ENCODE results near the gene P2RY1. TPM values are rescaled to one million over a fixed set of nuclear protein-coding genes. Genes with fewer than 3 reads are reported as not detected.
A peak's percentile ranks its signal among the peaks of the same experiment; 100 is the strongest.

Gene P2RY1
- total RNA-seq, 1 experiment from 2014 or later, result 0.28 TPM

DNA sequence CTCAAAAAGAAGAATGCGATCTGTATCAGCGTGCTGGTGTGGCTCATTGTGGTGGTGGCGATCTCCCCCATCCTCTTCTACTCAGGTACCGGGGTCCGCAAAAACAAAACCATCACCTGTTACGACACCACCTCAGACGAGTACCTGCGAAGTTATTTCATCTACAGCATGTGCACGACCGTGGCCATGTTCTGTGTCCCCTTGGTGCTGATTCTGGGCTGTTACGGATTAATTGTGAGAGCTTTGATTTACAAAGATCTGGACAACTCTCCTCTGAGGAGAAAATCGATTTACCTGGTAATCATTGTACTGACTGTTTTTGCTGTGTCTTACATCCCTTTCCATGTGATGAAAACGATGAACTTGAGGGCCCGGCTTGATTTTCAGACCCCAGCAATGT lies 1.3 kb downstream of the P2RY1 start:
- DNase-seq (ENCODE audit: unreplicated experiment), result no peak
- intact Hi-C loops (cut with micrococcal nuclease), result no loop called here
- H3K27me3 Mint-ChIP-seq (ENCODE audit: insufficient read depth, unreplicated experiment), result no peaks in the 10 kb centered on the region
- no peaks in the 10 kb centered on the region for H3K4me1 Mint-ChIP-seq (ENCODE audit: insufficient read depth, unreplicated experiment)
- H3K9me3 Mint-ChIP-seq (ENCODE audit: unreplicated experiment), result no peaks in the 10 kb centered on the region
- BruUV-seq (replicated peaks), result no TSS peak
- ChIA-PET POLR2A (interaction anchor here (1.6 kb wide), 1 partner anchor 119 kb away, joined by 3 read pairs; no protein-coding TSS in a partner anchor), CTCF (no interaction called here)
- H3K27ac Mint-ChIP-seq (ENCODE audit: low read depth, unreplicated experiment), result no peak overlapping the region
- TF ChIP-seq, protein P1, sequence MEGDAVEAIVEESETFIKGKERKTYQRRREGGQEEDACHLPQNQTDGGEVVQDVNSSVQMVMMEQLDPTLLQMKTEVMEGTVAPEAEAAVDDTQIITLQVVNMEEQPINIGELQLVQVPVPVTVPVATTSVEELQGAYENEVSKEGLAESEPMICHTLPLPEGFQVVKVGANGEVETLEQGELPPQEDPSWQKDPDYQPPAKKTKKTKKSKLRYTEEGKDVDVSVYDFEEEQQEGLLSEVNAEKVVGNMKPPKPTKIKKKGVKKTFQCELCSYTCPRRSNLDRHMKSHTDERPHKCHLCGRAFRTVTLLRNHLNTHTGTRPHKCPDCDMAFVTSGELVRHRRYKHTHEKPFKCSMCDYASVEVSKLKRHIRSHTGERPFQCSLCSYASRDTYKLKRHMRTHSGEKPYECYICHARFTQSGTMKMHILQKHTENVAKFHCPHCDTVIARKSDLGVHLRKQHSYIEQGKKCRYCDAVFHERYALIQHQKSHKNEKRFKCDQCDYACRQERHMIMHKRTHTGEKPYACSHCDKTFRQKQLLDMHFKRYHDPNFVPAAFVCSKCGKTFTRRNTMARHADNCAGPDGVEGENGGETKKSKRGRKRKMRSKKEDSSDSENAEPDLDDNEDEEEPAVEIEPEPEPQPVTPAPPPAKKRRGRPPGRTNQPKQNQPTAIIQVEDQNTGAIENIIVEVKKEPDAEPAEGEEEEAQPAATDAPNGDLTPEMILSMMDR (IDR thresholded peaks at IDR 0.05; ENCODE audit: unreplicated experiment), result no peak
- peak overlapping the region; percentile 96 for H3K4me3 Mint-ChIP-seq (ENCODE audit: unreplicated experiment)
- no peaks in the 10 kb centered on the region for H3K36me3 Mint-ChIP-seq (ENCODE audit: insufficient read depth, unreplicated experiment)

DNA sequence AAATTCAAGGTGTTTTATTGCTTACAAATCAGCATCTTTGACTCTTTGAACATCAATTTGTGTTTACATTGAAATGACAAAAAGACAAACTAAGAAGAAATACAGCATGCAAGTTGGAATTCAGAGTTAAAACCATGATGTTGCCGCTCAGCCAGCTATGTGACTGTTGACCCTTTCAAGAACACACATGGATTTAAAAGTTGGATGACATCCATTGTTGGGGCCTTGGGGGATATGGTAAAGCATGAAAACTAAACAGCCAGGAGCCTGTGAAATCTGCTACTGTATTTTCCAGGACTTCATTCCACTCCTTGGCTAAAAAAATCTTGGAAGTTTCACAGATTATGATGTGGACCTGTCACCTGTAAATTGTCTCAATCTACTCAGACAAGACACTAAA lies 4.6 kb downstream of the P2RY1 start:
- ChIA-PET CTCF (interaction anchor here (0.7 kb wide), 1 partner anchor 923 kb away, joined by 3 read pairs; no protein-coding TSS in a partner anchor), POLR2A (interaction anchor here (0.6 to 0.7 kb wide), 2 partner anchors 88 to 131 kb away, joined by 3 read pairs; no protein-coding TSS in a partner anchor)
- TF ChIP-seq, protein P1 (IDR thresholded peaks at IDR 0.05; ENCODE audit: unreplicated experiment), result no peak
- no peak for DNase-seq (ENCODE audit: unreplicated experiment)
- H3K4me3 Mint-ChIP-seq (ENCODE audit: unreplicated experiment), result no peak overlapping the region
- H3K4me1 Mint-ChIP-seq (ENCODE audit: insufficient read depth, unreplicated experiment), result no peaks in the 10 kb centered on the region
- no peak overlapping the region for H3K27ac Mint-ChIP-seq (ENCODE audit: low read depth, unreplicated experiment)
- intact Hi-C loops (cut with micrococcal nuclease), result no loop called here
- H3K36me3 Mint-ChIP-seq (ENCODE audit: insufficient read depth, unreplicated experiment), result no peaks in the 10 kb centered on the region
- H3K27me3 Mint-ChIP-seq (ENCODE audit: insufficient read depth, unreplicated experiment), result no peaks in the 10 kb centered on the region
- H3K9me3 Mint-ChIP-seq (ENCODE audit: unreplicated experiment), result no peaks in the 10 kb centered on the region
- no TSS peak for BruUV-seq (replicated peaks)

DNA sequence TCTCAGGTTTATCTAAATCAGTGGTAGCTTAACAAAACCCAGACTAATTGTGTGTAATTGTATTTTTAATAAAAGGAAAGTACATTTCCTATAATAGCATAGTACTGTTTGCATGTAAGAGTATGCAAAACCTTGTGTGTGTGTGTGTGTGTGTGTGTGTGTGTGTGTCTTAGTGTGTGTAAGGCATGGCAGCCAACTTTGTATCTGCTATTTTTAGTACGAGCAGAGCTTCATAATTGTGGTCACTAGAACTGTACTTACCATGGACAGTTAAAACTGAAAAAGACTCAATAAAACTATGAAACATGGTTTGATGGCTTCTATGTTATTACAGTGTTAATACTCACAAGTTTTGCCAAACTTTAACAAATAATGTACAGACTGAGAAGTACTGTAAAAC lies 6.2 kb downstream of the P2RY1 start:
- Mint-ChIP-seq H3K4me1 (ENCODE audit: insufficient read depth, unreplicated experiment) (no peaks in the 10 kb centered on the region), H3K27me3 (ENCODE audit: insufficient read depth, unreplicated experiment) (no peaks in the 10 kb centered on the region), H3K36me3 (ENCODE audit: insufficient read depth, unreplicated experiment) (no peaks in the 10 kb centered on the region), H3K9me3 (ENCODE audit: unreplicated experiment) (no peaks in the 10 kb centered on the region), H3K27ac (ENCODE audit: low read depth, unreplicated experiment) (no peak overlapping the region), H3K4me3 (ENCODE audit: unreplicated experiment) (no peak overlapping the region)
- CTCF ChIA-PET, result interaction anchor here (0.7 kb wide), 2 partner anchors 16 to 52 kb away, joined by 3 read pairs; no protein-coding TSS in a partner anchor
- BruUV-seq (replicated peaks), result no TSS peak
- TF ChIP-seq, protein P1 (IDR thresholded peaks at IDR 0.05; ENCODE audit: unreplicated experiment), result no peak
- POLR2A ChIA-PET, result interaction anchor here (0.7 kb wide), 1 partner anchor 1170 kb away, joined by 5 read pairs; no protein-coding TSS in a partner anchor
- intact Hi-C loops (cut with micrococcal nuclease), result no loop called here
- no peak for DNase-seq (ENCODE audit: unreplicated experiment)

DNA sequence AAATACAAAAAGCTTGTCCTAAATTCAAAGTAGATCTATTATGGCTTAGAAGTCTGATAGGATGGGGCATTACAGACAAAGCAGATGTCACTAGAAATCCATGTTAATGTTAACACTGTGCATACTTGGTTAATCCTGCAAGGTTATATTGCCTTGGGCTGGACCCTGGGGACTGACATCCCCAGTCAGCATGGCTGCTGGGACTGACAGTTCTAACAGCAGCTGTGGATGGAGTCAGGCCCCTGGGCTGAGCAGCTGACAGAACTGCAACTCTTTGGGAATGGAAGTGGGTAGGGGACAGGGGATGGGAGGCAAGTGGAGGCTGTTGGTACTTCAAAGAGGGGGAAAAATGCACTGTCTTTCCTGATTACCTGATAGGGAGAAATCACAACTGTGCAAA lies 7.5 kb downstream of the P2RY1 start:
- no TSS peak for BruUV-seq (replicated peaks)
- CTCF ChIA-PET, result no interaction called here
- TF ChIP-seq, protein P1 (IDR thresholded peaks at IDR 0.05; ENCODE audit: unreplicated experiment), result no peak
- Mint-ChIP-seq H3K36me3 (ENCODE audit: insufficient read depth, unreplicated experiment) (no peaks in the 10 kb centered on the region), H3K9me3 (ENCODE audit: unreplicated experiment) (no peaks in the 10 kb centered on the region), H3K4me3 (ENCODE audit: unreplicated experiment) (no peak overlapping the region), H3K27ac (ENCODE audit: low read depth, unreplicated experiment) (no peak overlapping the region), H3K4me1 (ENCODE audit: insufficient read depth, unreplicated experiment) (no peaks in the 10 kb centered on the region), H3K27me3 (ENCODE audit: insufficient read depth, unreplicated experiment) (no peaks in the 10 kb centered on the region)
- POLR2A ChIA-PET, result no interaction called here
- intact Hi-C loops (cut with micrococcal nuclease), result no loop called here
- no peak for DNase-seq (ENCODE audit: unreplicated experiment)
